ENCODE measurements around the gene SDK1.

SDK1 gene

GRCh38 chr7:3518546-3518945 lies 217.5 kb downstream of the SDK1 start:
- no peak for DNase-seq (ENCODE audit: low read depth in 2 of 2, low spot score in 1 of 2)

DNA sequence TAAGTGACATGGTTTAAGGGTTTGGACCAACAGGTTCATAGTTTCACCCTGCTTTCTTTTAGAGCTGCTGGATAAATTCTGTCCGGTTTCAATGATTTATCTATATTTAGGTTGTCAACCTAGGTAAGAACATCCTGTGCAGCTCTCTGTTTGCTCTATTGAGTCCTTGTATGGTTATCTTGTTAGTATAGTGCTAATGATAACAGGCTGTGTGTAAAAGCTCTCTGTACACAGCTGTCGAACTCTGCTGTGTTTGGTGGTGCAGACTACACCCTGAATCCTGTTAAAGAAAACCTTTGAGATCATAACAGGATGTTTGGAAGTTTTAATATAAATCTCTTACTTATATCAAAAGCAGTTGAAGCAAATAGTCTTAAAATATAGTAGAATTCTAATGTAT lies 219.2 kb downstream of the SDK1 start:
- DNase-seq (ENCODE audit: low read depth in 2 of 2, low spot score in 1 of 2): no peak

GRCh38 chr7:3527496-3528124 lies 226.6 kb downstream of the SDK1 start:
- DNase-seq (ENCODE audit: low read depth in 2 of 2, low spot score in 1 of 2): no peak

DNA sequence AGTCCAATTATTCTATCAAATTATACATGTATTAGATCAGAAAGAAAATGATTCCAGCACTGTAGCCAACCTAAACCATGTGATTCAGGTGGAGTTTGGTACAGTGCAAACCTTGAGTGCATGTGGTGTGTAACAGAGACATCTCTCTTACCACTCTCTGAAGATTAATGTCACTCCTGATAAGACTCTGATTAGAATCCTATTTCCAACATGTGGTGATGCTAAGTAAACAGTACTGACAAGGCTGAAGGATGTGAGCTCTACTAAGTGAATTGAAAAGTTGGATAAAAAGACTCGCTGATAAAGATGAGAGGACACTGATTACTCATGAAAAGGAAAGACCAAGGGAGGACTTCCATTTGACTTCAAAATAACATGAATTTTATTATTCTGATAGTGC lies 232.0 kb downstream of the SDK1 start:
- DNase-seq (ENCODE audit: low read depth in 2 of 2, low spot score in 1 of 2): no peak

DNA sequence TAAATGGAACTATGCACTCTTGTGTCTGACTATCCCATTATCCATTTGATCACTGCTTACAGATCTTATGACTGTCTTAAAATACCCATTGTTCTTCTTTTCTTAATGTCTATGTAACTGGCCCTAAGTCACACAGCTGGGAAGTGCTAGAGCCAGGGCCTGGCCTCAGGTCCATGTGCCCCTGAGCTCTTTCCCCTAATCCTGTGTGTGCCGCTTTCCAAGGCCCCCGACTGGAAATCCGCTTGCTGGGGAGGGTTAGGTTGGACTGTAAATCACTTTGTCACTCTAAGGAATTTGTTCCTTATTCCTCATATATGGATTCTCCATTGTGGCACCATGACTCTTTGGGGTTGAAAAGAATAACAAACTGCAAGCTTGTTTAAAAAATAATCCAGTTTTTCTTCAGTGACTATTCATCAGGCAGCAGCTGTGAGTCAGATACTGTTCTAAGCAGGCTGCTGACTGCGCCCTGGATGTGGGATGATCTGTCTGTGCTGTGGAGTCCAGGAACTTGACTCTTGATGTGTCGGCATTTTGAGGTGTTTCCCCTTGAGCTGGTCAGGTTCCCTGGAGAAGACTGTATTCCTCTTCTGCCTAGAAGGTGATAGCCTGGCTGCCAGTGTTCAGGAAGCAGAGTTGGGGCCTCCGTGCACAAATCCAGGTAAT lies 236.3 kb downstream of the SDK1 start:
- DNase-seq (ENCODE audit: low read depth in 2 of 2, low spot score in 1 of 2): no peak

DNA sequence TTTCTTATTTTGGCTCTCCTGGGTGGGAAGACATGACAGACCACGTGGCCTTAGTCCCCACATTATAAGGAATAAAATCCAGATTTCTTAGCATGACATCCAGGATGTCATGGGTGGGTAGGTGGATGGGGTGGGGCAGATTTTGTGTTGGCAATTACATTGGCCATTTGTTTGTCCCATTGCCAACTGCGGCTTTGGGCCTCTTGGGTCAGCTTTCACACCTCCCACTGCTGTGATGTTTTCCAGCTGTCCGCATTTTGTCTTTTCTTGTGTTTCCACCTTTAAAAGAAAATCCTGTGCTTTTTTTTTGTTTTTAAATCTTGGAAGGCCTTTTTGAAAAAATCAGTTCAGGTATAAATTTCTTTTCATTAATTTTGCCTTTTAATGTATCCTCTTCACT lies 237.0 kb downstream of the SDK1 start:
- no peak for DNase-seq (ENCODE audit: low read depth in 2 of 2, low spot score in 1 of 2)

GRCh38 chr7:3540456-3541220 lies 239.6 kb downstream of the SDK1 start:
- DNase-seq (ENCODE audit: low read depth in 2 of 2, low spot score in 1 of 2): no peak

DNA sequence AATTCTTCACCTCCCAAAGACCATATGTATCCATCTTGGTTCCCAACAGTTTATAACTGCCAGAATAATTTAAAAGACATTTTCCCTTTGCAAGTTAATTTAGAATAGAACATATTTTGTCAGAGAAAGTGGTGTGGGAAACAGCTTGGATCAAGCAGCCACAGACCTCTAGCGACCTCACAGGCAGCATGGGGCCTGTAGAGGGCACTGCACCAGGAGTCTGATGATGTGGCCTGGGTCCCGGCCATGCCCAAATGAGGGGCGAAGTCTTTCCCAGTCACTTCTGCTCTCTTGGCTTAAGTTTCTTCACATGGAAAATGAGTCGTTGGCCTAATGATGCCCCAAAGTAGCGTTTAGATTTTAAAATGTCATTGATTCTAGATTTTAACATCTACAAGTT lies 243.2 kb downstream of the SDK1 start:
- no peak for DNase-seq (ENCODE audit: low read depth in 2 of 2, low spot score in 1 of 2)

DNA sequence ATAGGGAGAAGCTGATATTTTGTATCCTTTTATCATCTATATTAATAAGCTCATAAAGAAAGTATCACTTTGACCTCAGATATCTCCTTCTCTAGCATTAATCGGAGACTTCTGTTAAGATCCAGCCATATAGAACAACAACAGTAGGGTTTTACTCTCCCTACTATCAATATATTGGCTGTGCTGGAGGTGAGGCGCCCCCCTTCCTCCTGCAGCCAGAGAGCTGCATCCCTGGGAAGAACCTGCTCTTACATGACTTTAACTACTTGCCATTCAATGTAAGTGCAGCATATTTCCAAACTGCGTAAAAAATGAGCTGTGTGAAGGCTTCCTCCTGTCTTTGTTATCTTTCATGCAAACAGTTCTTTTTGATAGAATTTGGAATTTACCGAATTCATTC lies 247.8 kb downstream of the SDK1 start:
- DNase-seq (ENCODE audit: low read depth in 2 of 2, low spot score in 1 of 2): no peak

- no peak for DNase-seq (ENCODE audit: low read depth in 2 of 2, low spot score in 1 of 2)
These were observed 248.5 kb downstream of the SDK1 start for GRCh38 chr7:3549601-3550000.

DNA sequence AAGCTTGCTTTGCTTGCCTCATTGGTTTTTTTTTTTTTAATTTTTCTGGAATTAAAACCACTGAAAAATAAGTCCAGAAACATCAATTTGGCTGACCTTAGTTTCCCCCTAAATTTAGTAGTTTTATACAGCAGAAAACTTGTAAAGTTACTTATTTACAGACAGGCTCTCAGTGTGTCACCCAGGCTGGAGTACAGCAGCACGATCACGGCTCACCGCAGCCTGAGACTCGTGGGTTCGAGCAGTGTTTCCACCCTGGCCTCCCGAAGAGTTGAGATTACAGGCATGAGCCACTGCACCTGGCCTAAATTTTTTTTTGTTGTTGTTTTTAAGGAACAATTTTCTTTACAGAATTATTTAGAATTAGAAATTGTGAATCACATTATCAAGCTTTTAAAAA lies 250.5 kb downstream of the SDK1 start:
- DNase-seq (ENCODE audit: low read depth in 2 of 2, low spot score in 1 of 2): no peak

DNA sequence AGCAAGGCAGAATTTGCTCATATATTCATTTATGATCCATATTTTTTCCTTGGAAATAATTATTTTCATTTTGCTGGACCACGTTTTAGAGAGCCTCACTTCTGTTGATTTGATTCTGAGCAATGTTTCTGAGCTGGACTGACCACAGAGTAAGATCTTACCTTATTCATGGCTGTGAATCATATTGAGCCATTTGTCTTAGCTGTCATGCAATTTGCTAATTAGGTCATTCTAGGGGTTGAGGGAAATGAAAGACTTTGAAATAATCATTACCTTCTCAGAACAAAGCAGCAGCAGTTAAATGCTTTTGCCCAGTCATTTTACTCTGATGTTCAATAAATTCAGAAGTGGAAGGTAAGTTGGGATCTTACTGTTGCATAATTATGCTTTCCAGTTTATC lies 251.4 kb downstream of the SDK1 start:
- no peak for DNase-seq (ENCODE audit: low read depth in 2 of 2, low spot score in 1 of 2)

GRCh38 chr7:3558400-3558799 lies 257.3 kb downstream of the SDK1 start:
- DNase-seq (ENCODE audit: low read depth in 2 of 2, low spot score in 1 of 2): no peak

DNA sequence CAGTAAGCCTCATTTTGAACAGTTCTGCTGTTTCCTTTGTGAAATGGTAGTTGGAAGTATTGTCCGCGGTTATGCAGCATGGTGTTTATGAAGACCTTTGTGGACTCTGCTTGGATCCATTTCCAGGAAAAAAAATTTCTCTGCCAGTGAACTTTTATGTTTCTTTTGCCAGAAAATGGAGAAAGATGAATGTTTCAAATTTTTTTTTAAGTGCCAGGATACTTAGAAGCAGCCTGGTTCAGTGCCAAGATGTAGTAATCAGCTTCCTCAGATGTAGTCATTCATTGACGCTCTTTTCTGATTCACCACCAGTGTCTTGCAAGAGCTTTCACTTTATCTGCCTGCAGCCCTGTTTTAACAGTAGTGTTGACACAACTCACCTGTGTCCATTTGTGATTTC lies 258.2 kb downstream of the SDK1 start:
- no peak for DNase-seq (ENCODE audit: low read depth in 2 of 2, low spot score in 1 of 2)

DNA sequence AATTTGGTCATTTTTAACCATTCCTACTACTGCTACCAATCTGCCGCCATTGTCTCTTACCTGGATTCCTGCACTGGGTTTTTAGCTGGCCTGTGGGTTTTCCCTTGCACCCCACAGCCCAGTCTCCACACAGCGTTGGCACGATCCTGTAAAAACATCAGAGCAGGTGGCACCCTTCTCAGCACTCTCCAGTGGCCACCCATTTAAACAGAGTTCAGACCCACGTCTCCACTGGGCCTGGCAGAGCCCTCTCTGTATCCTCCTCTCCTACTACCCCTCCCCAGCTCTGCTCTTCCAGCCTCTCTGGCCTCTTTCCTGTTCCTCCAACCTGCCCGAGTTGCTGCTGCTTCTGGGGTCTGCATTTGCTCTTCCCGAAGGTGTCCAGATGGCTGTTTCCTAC lies 259.4 kb downstream of the SDK1 start:
- DNase-seq (ENCODE audit: low read depth in 2 of 2, low spot score in 1 of 2): no peak

GRCh38 chr7:3561932-3562331 lies 260.9 kb downstream of the SDK1 start:
- DNase-seq (ENCODE audit: low read depth in 2 of 2, low spot score in 1 of 2): no peak

- no peak for DNase-seq (ENCODE audit: low read depth in 2 of 2, low spot score in 1 of 2)
These were observed 263.2 kb downstream of the SDK1 start for GRCh38 chr7:3564231-3564630.

GRCh38 chr7:3568516-3568915 lies 267.5 kb downstream of the SDK1 start:
- no peak for DNase-seq (ENCODE audit: low read depth in 2 of 2, low spot score in 1 of 2)

DNA sequence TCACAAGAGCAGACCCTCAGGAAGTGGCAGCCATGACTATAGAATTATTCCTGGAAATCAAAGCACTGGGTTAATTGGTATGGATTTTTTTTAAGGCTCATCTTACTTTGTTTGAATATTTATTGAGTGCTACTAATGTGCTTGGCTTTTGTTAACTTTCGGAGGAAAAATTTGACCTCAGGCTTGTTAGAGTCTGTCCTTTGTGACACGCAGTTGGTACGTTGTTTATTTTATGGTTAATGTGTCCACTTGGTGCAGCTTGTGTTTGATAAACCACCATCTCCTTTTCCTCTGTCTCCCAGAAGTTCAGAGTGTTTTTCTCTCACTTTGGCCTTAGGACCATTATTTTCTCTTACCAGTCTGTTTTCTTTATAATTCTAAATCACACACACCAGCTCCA lies 268.6 kb downstream of the SDK1 start:
- no peak for DNase-seq (ENCODE audit: low read depth in 2 of 2, low spot score in 1 of 2)

- DNase-seq (ENCODE audit: low read depth in 2 of 2, low spot score in 1 of 2): no peak
These were observed 272.1 kb downstream of the SDK1 start for GRCh38 chr7:3573151-3573550.

- no peak for DNase-seq (ENCODE audit: low read depth in 2 of 2, low spot score in 1 of 2)
These were observed 273.3 kb downstream of the SDK1 start for GRCh38 chr7:3574386-3574785.

DNA sequence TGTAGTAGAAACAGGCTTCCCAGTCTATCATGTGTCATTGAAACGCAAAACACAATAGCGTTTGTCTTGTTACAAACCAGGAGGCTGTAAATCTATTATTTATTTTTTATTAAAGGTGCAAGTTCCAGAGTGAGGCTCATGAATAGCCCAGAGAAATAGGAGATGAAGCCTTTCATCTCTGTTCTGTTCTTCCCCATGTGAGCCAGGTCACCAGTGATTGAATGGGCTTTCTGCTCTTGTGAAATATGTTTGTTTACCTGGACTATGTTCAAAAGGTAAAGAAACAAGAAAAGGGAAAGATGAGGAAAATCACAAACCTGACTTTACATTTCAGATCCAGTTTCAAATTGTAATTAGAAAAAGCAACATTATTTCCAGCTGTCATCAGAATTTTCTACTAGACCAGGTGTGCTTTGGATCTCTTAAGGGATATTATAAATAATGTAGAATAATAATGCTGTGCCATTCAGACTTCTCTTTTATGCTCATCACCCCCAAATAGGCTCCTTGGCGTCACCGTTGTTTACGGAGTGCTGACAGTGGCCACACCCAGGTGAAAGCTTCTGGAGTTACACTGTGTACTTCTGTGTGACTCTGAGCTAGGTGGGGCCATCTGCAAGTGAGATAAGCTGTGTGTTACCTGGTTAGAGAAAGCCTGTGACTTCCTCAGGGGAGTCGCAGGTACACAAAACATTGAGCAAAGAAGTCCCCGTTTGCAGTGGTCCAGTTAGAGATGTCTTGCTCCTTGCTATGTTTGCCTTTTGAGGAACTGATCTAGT lies 274.9 kb downstream of the SDK1 start:
- no peak for DNase-seq (ENCODE audit: low read depth in 2 of 2, low spot score in 1 of 2)

All from stimulated activated CD8-positive, alpha-beta memory T cell treated with anti-CD3 and anti-CD28 coated beads, Interleukin-4, amount 100 ng/mL, for 1 hour (primary cell).